Measurements from ENCODE around the gene PHACTR2.

PHACTR2 gene

GRCh38 chr6:143877584-143878271 is 200.0 kb downstream of the PHACTR2 start:
- Histone ChIP-seq H3K27ac (no peak overlapping the region), H4K20me1 (ENCODE audit: insufficient read depth) (no peaks in the 10 kb centered on the region), H3K4me2 (no peak overlapping the region), H3K4me1 (ENCODE audit: low read depth, poor library complexity, severe bottlenecking) (peaks cover under 1% of the 10 kb centered on the region), H3K27me3 (ENCODE audit: insufficient read depth, low read depth) (no peaks in the 10 kb centered on the region), H3K4me3 (IDR thresholded peaks at IDR 0.05; ENCODE audit: insufficient read depth, low read depth, low read length) (no peak overlapping the region), H3K9ac (no peak overlapping the region), H2AFZ (ENCODE audit: low read depth) (no peak overlapping the region), H3K79me2 (ENCODE audit: insufficient read depth, low read depth) (no peaks in the 10 kb centered on the region), H3K36me3 (ENCODE audit: insufficient read depth) (no peaks in the 10 kb centered on the region)
- no peak for TF ChIP-seq CTCF (conservative IDR thresholded peaks at IDR 0.05; ENCODE audit: low read depth, low read length)

GRCh38 chr6:143878272-143878760 is 200.6 kb downstream of the PHACTR2 start:
- Histone ChIP-seq H3K27ac (no peak overlapping the region), H3K79me2 (ENCODE audit: insufficient read depth, low read depth) (no peaks in the 10 kb centered on the region), H3K4me3 (IDR thresholded peaks at IDR 0.05; ENCODE audit: insufficient read depth, low read depth, low read length) (no peak overlapping the region), H3K27me3 (ENCODE audit: insufficient read depth, low read depth) (no peaks in the 10 kb centered on the region), H3K36me3 (ENCODE audit: insufficient read depth) (no peaks in the 10 kb centered on the region), H3K4me1 (ENCODE audit: low read depth, poor library complexity, severe bottlenecking) (no peaks in the 10 kb centered on the region), H3K9ac (no peak overlapping the region), H3K4me2 (no peak overlapping the region), H2AFZ (ENCODE audit: low read depth) (no peak overlapping the region), H4K20me1 (ENCODE audit: insufficient read depth) (no peaks in the 10 kb centered on the region)
- TF ChIP-seq CTCF (conservative IDR thresholded peaks at IDR 0.05; ENCODE audit: low read depth, low read length), result no peak

- Histone ChIP-seq H3K4me2 (no peak overlapping the region), H3K27ac (no peak overlapping the region), H3K27me3 (ENCODE audit: insufficient read depth, low read depth) (no peaks in the 10 kb centered on the region), H3K4me1 (ENCODE audit: low read depth, poor library complexity, severe bottlenecking) (no peaks in the 10 kb centered on the region), H3K9ac (no peak overlapping the region), H4K20me1 (ENCODE audit: insufficient read depth) (no peaks in the 10 kb centered on the region), H3K36me3 (ENCODE audit: insufficient read depth) (no peaks in the 10 kb centered on the region), H2AFZ (ENCODE audit: low read depth) (no peak overlapping the region), H3K79me2 (ENCODE audit: insufficient read depth, low read depth) (no peaks in the 10 kb centered on the region), H3K4me3 (IDR thresholded peaks at IDR 0.05; ENCODE audit: insufficient read depth, low read depth, low read length) (no peak overlapping the region)
- TF ChIP-seq CTCF (conservative IDR thresholded peaks at IDR 0.05; ENCODE audit: low read depth, low read length), result no peak
These were observed 202.6 kb downstream of the PHACTR2 start for GRCh38 chr6:143880412-143880811.

Measured in KMS-11 (cell line).